Effector memory CD8-positive, alpha-beta T cell (primary cell): ENCODE results near the gene KCNAB3.

Experiments used
- ATAC-seq: fragments of 150-1000 bp; cut with Tn5 transposase; replicated peaks from 2 replicates; pipeline ENCODE4 v1.10.0; 2021; ENCODE audit warnings: mild to moderate bottlenecking, moderate library complexity
- DNase-seq, 3 experiments: peaks; one replicate each; pipeline ENCODE4 v3.0.0; 2021
- H3K27ac Mint-ChIP-seq, 2 donors: one replicate each; pipeline ENCODE4 v1.8.0; 2022; ENCODE audit warnings: mild to moderate bottlenecking in 2 of 2, mixed read lengths in 2 of 2, moderate library complexity in 2 of 2
- H3K27me3 Mint-ChIP-seq, 2 donors: one replicate each; pipeline ENCODE4 v1.8.0; 2022; ENCODE audit warnings: mixed read lengths in 2 of 2
- H3K36me3 Mint-ChIP-seq: one replicate; pipeline ENCODE4 v1.8.0; 2022; ENCODE audit warnings: mild to moderate bottlenecking, moderate library complexity, mixed read lengths; ENCODE audit not compliant: insufficient read depth
- H3K4me1 Mint-ChIP-seq, 2 donors: one replicate each; pipeline ENCODE4 v1.8.0; 2022; ENCODE audit warnings: low read depth in 2 of 2, mixed read lengths in 2 of 2
- H3K4me3 Mint-ChIP-seq, 2 donors: one replicate each; pipeline ENCODE4 v1.8.0; 2022; ENCODE audit warnings: mild to moderate bottlenecking in 2 of 2, mixed read lengths in 2 of 2, moderate library complexity in 2 of 2
- H3K9me3 Mint-ChIP-seq, 2 donors: one replicate each; pipeline ENCODE4 v1.8.0; 2022; ENCODE audit warnings: mixed read lengths in 2 of 2

Gene KCNAB3

GRCh38 chr17:7886227-7887037, 43.2 kb downstream of the KCNAB3 start:
- Mint-ChIP-seq H3K4me1 (peaks cover 8 to 10% of the 10 kb centered on the region in 2 donors), H3K27me3 (no peaks in the 10 kb centered on the region), H3K4me3 (no peak overlapping the region), H3K27ac (no peak overlapping the region), H3K36me3 (peaks cover 35% of the 10 kb centered on the region), H3K9me3 (no peaks in the 10 kb centered on the region)
- ATAC-seq (peak; percentile 18), DNase-seq (peak; percentile 33 to 61 (median 45))

GRCh38 chr17:7885367-7886226, 44.1 kb downstream of the KCNAB3 start:
- Mint-ChIP-seq H3K9me3 (no peaks in the 10 kb centered on the region), H3K27me3 (no peaks in the 10 kb centered on the region), H3K36me3 (peaks cover 26% of the 10 kb centered on the region), H3K27ac (no peak overlapping the region), H3K4me3 (no peak overlapping the region), H3K4me1 (peaks cover 5 to 8% of the 10 kb centered on the region in 2 donors)
- DNase-seq: peak; percentile 31 to 47 (median 47)
- ATAC-seq: peak; percentile 17

GRCh38 chr17:7884581-7885366, 44.9 kb downstream of the KCNAB3 start:
- Mint-ChIP-seq H3K27me3 (no peaks in the 10 kb centered on the region), H3K4me3 (peak overlapping the region; percentile 57 to 65), H3K4me1 (peaks cover 0 to 8% of the 10 kb centered on the region in 2 donors), H3K36me3 (peaks cover 19% of the 10 kb centered on the region), H3K27ac (peak overlapping the region; percentile 16 to 50), H3K9me3 (no peaks in the 10 kb centered on the region)
- DNase-seq: peak; percentile 31 to 44 (median 35)
- peak; percentile 7 for ATAC-seq

- DNase-seq: peak in 2 of 3 experiments; percentile 18
- Mint-ChIP-seq H3K4me3 (peak overlapping the region; percentile 57 to 65), H3K27me3 (no peaks in the 10 kb centered on the region), H3K36me3 (peaks cover 14% of the 10 kb centered on the region), H3K4me1 (peaks cover 0 to 8% of the 10 kb centered on the region in 2 donors), H3K9me3 (no peaks in the 10 kb centered on the region), H3K27ac (no peak overlapping the region)
- no peak for ATAC-seq
Measured at GRCh38 chr17:7883781-7884386, 45.8 kb downstream of the KCNAB3 start.

- Mint-ChIP-seq H3K27ac (no peak overlapping the region), H3K9me3 (no peaks in the 10 kb centered on the region), H3K27me3 (no peaks in the 10 kb centered on the region), H3K36me3 (peaks cover 17% of the 10 kb centered on the region), H3K4me1 (peaks cover 0 to 8% of the 10 kb centered on the region in 2 donors), H3K4me3 (no peak overlapping the region)
- ATAC-seq: no peak
- DNase-seq: no peak
Measured at GRCh38 chr17:7882629-7883028, 47.0 kb downstream of the KCNAB3 start.

- H3K4me1 Mint-ChIP-seq: peaks cover 0 to 8% of the 10 kb centered on the region in 2 donors
- DNase-seq (no peak), ATAC-seq (no peak)
- no peaks in the 10 kb centered on the region for H3K27me3 Mint-ChIP-seq
- H3K27ac Mint-ChIP-seq: no peak overlapping the region
- no peaks in the 10 kb centered on the region for H3K9me3 Mint-ChIP-seq
- peaks cover 17% of the 10 kb centered on the region for H3K36me3 Mint-ChIP-seq
- no peak overlapping the region for H3K4me3 Mint-ChIP-seq
Measured at GRCh38 chr17:7882068-7882467, 47.6 kb downstream of the KCNAB3 start.

GRCh38 chr17:7881276-7882054, 48.2 kb downstream of the KCNAB3 start:
- no peak for ATAC-seq
- Mint-ChIP-seq H3K4me1 (peaks cover 3 to 6% of the 10 kb centered on the region in 2 donors), H3K27ac (no peak overlapping the region), H3K4me3 (no peak overlapping the region), H3K36me3 (peaks cover 15% of the 10 kb centered on the region), H3K9me3 (no peaks in the 10 kb centered on the region), H3K27me3 (no peaks in the 10 kb centered on the region)
- no peak for DNase-seq

- peaks cover 4 to 8% of the 10 kb centered on the region in 2 donors for H3K4me1 Mint-ChIP-seq
- peaks cover 9% of the 10 kb centered on the region for H3K36me3 Mint-ChIP-seq
- no peak for DNase-seq
- no peak overlapping the region for H3K4me3 Mint-ChIP-seq
- H3K27me3 Mint-ChIP-seq: no peaks in the 10 kb centered on the region
- H3K9me3 Mint-ChIP-seq: no peaks in the 10 kb centered on the region
- ATAC-seq: no peak
- no peak overlapping the region for H3K27ac Mint-ChIP-seq
Measured at GRCh38 chr17:7880076-7880868, 49.4 kb downstream of the KCNAB3 start.

- no peak for DNase-seq
- no peak overlapping the region for H3K4me3 Mint-ChIP-seq
- H3K27ac Mint-ChIP-seq: no peak overlapping the region
- no peaks in the 10 kb centered on the region for H3K27me3 Mint-ChIP-seq
- peaks cover 4 to 17% of the 10 kb centered on the region in 2 donors for H3K4me1 Mint-ChIP-seq
- peaks cover 6% of the 10 kb centered on the region for H3K36me3 Mint-ChIP-seq
- H3K9me3 Mint-ChIP-seq: no peaks in the 10 kb centered on the region
- no peak for ATAC-seq
Measured at GRCh38 chr17:7878234-7878633, 51.4 kb downstream of the KCNAB3 start.

GRCh38 chr17:7875804-7876370, 53.8 kb downstream of the KCNAB3 start:
- Mint-ChIP-seq H3K4me1 (peaks cover 4 to 17% of the 10 kb centered on the region in 2 donors), H3K9me3 (no peaks in the 10 kb centered on the region), H3K4me3 (no peak overlapping the region), H3K27ac (peak overlapping the region; percentile 11 to 12), H3K36me3 (peaks cover 6% of the 10 kb centered on the region), H3K27me3 (no peaks in the 10 kb centered on the region)
- ATAC-seq: no peak
- DNase-seq: no peak

GRCh38 chr17:7873051-7873450, 56.6 kb downstream of the KCNAB3 start:
- no peak overlapping the region for H3K4me3 Mint-ChIP-seq
- H3K9me3 Mint-ChIP-seq: no peaks in the 10 kb centered on the region
- peak overlapping the region in 1 of 2 donors; percentile 39 for H3K27ac Mint-ChIP-seq
- peaks cover 2% of the 10 kb centered on the region for H3K36me3 Mint-ChIP-seq
- H3K27me3 Mint-ChIP-seq: no peaks in the 10 kb centered on the region
- no peak for ATAC-seq
- DNase-seq: no peak
- H3K4me1 Mint-ChIP-seq: peaks cover 14 to 26% of the 10 kb centered on the region in 2 donors
